Neutrophil (primary cell): ENCODE results near the gene TSKU.
"Not testable (repeated sequence)": the region's sequence is repeated elsewhere in the genome, so short reads cannot be mapped to it uniquely, and the experiment has no call there.

Source experiments
- H3K27ac ChIP-seq: fragments of 200-600 bp; sonication (generic); 2 replicates; pipeline ENCODE4 v1.5.1; 2016; ENCODE audit warnings: mild to moderate bottlenecking, moderate library complexity
- H3K27me3 ChIP-seq: fragments of 200-600 bp; sonication (generic); 2 replicates; pipeline ENCODE4 v1.6.0; 2016; ENCODE audit warnings: mild to moderate bottlenecking
- H3K36me3 ChIP-seq: fragments of 200-600 bp; sonication (generic); 2 replicates; pipeline ENCODE4 v1.5.1; 2017
- H3K4me1 ChIP-seq, 2 experiments: fragments of 200-600 bp in 1 of 2; sonication (generic) in 1 of 2; 1 replicate in 1 of 2; 2 replicates in 1 of 2; pipeline versions ENCODE4 v1.5.1 to v1.6.1; 2013 to 2016; ENCODE audit warnings: low read depth in 1 of 2, low read length in 1 of 2, mild to moderate bottlenecking in 1 of 2, moderate library complexity in 1 of 2; ENCODE audit not compliant: control insufficient read depth in 1 of 2, insufficient read depth in 1 of 2
- H3K4me3 ChIP-seq, 2 experiments: fragments of 200-600 bp in 1 of 2; sonication (generic) in 1 of 2; 1 replicate in 1 of 2; 2 replicates in 1 of 2; pipeline ENCODE4 v1.5.1; 2013 to 2016; ENCODE audit warnings: low read depth in 1 of 2, low read length in 1 of 2, mild to moderate bottlenecking in 1 of 2, moderate library complexity in 1 of 2
- H3K9me3 ChIP-seq: fragments of 200-600 bp; sonication (generic); 2 replicates; pipeline ENCODE4 v1.5.1; 2016
- CTCF ChIP-seq: fragments of 200-600 bp; sonication (generic); IDR thresholded peaks from 2 replicates; pipeline ENCODE4 v1.5.1; 2016; ENCODE audit warnings: antibody characterized with exemption

The TSKU gene

GRCh38 chr11:76814414-76814813 lies 31.3 kb downstream of the TSKU start:
- H3K27me3 ChIP-seq, result no peaks in the 10 kb centered on the region
- TF ChIP-seq CTCF, result no peak
- H3K4me1 ChIP-seq, result no peaks in the 10 kb centered on the region
- H3K36me3 ChIP-seq, result no peaks in the 10 kb centered on the region
- no peak overlapping the region for H3K27ac ChIP-seq
- peaks cover 22% of the 10 kb centered on the region for H3K9me3 ChIP-seq
- no peak overlapping the region for H3K4me3 ChIP-seq

- not testable (repeated sequence) for H3K4me3 ChIP-seq, H3K27me3 ChIP-seq, H3K4me1 ChIP-seq, H3K36me3 ChIP-seq, H3K27ac ChIP-seq
- peaks cover 22% of the 10 kb centered on the region for H3K9me3 ChIP-seq
These were observed 32.5 kb downstream of the TSKU start for GRCh38 chr11:76815678-76816077.

- H3K27ac ChIP-seq, result no peak overlapping the region
These were observed 37.0 kb downstream of the TSKU start for GRCh38 chr11:76820184-76820566.

GRCh38 chr11:76821396-76821795 lies 38.2 kb downstream of the TSKU start:
- H3K27ac ChIP-seq, H3K36me3 ChIP-seq, H3K4me3 ChIP-seq, H3K9me3 ChIP-seq, H3K27me3 ChIP-seq: not testable (repeated sequence)
- peaks cover 16% of the 10 kb centered on the region in 2 experiments for H3K4me1 ChIP-seq

More at GRCh38 chr11:76820184-76820566, 37.0 kb downstream of the TSKU start:
- TF ChIP-seq CTCF, result no peak
- no peak overlapping the region for H3K4me3 ChIP-seq
- no peaks in the 10 kb centered on the region for H3K36me3 ChIP-seq
- H3K27me3 ChIP-seq, result no peaks in the 10 kb centered on the region
- peaks cover 16% of the 10 kb centered on the region in 2 experiments for H3K4me1 ChIP-seq
- peaks cover 13% of the 10 kb centered on the region for H3K9me3 ChIP-seq

GRCh38 chr11:76822406-76822805 lies 39.2 kb downstream of the TSKU start:
- Histone ChIP-seq H3K36me3 (no peaks in the 10 kb centered on the region), H3K27ac (no peak overlapping the region), H3K4me1 (peaks cover 16% of the 10 kb centered on the region in 2 experiments), H3K4me3 (no peak overlapping the region), H3K9me3 (no peaks in the 10 kb centered on the region), H3K27me3 (no peaks in the 10 kb centered on the region)
- no peak for TF ChIP-seq CTCF

- Histone ChIP-seq H3K27ac (peak overlapping the region; percentile 57), H3K27me3 (no peaks in the 10 kb centered on the region), H3K4me1 (peaks cover 16% of the 10 kb centered on the region in 2 experiments), H3K9me3 (no peaks in the 10 kb centered on the region), H3K36me3 (no peaks in the 10 kb centered on the region), H3K4me3 (no peak overlapping the region)
- no peak for TF ChIP-seq CTCF
These were observed 40.4 kb downstream of the TSKU start for GRCh38 chr11:76823481-76824028.
